ENCODE measurements around the gene SLC38A6. TPM values are rescaled to one million over a fixed set of nuclear protein-coding genes. Genes with fewer than 3 reads are reported as not detected.

Gene SLC38A6
- total and polyA plus RNA-seq, 2 experiments from 2014 or later: 11.9 to 23.2 TPM

GRCh38 chr14:61033054-61033453 lies 52.0 kb downstream of the SLC38A6 start:
- no peaks in the 10 kb centered on the region for H3K79me2 ChIP-seq (replicated peaks; ENCODE audit: insufficient read depth)
- no peaks in the 10 kb centered on the region for H3K27me3 ChIP-seq (ENCODE audit: insufficient read depth)
- Mint-ChIP-seq H3K36me3 (ENCODE audit: low read depth) (no peaks in the 10 kb centered on the region), H3K4me1 (no peaks in the 10 kb centered on the region), H3K27me3 (ENCODE audit: insufficient read depth, low read depth, poor library complexity) (no peaks in the 10 kb centered on the region), H3K9me3 (no peaks in the 10 kb centered on the region), H3K27ac (no peak overlapping the region), H3K4me3 (no peak overlapping the region)
- H3K9me2 ChIP-seq (ENCODE audit: insufficient read depth): no peaks in the 10 kb centered on the region
- no peak for ATAC-seq
- no peak overlapping the region for H3K4me2 ChIP-seq
- no peak overlapping the region for H3K27ac ChIP-seq (ENCODE audit: low read depth)
- no peaks in the 10 kb centered on the region for H3K36me3 ChIP-seq (ENCODE audit: insufficient read depth)
- H2AFZ ChIP-seq: no peak overlapping the region
- no peaks in the 10 kb centered on the region for H4K20me1 ChIP-seq (replicated peaks; ENCODE audit: insufficient read depth)
- DNase-seq (ENCODE audit: low spot score): no peak
- H3F3A ChIP-seq (replicated peaks; ENCODE audit: low read depth): no peaks in the 10 kb centered on the region
- no peaks in the 10 kb centered on the region for H3K4me1 ChIP-seq (ENCODE audit: insufficient read depth)
- TF ChIP-seq ZNF114 (CRISPR knock-in tag; IDR thresholded peaks at IDR 0.05): no peak
- no peak for TF ChIP-seq CREB1 (CRISPR knock-in tag; IDR thresholded peaks at IDR 0.05; ENCODE audit: low read depth)
- no peak for TF ChIP-seq ETS1 (IDR thresholded peaks at IDR 0.05)
- TF ChIP-seq POLR2AphosphoS5 (IDR thresholded peaks at IDR 0.05; ENCODE audit: low read depth): no peak
- TF ChIP-seq JUNB (IDR thresholded peaks at IDR 0.05; ENCODE audit: unreplicated experiment): no peak
- no peak for TF ChIP-seq ZNF462 (CRISPR knock-in tag; IDR thresholded peaks at IDR 0.05)
- TF ChIP-seq STAT1 (IDR thresholded peaks at IDR 0.05; ENCODE audit: unreplicated experiment): no peak
- no peak for TF ChIP-seq EZH2 (IDR thresholded peaks at IDR 0.05; ENCODE audit: low read depth, unreplicated experiment)
- TF ChIP-seq EZH2phosphoT487 (IDR thresholded peaks at IDR 0.05; ENCODE audit: unreplicated experiment): no peak
- TF ChIP-seq ZNF331 (CRISPR knock-in tag; IDR thresholded peaks at IDR 0.05; ENCODE audit: low read depth): no peak
- no peak for TF ChIP-seq REST (IDR thresholded peaks at IDR 0.05; ENCODE audit: unreplicated experiment)
- TF ChIP-seq NANOG (IDR thresholded peaks at IDR 0.05; ENCODE audit: borderline replicate concordance): no peak
- TF ChIP-seq CTCF (conservative IDR thresholded peaks at IDR 0.05; ENCODE audit: low read depth in 2 of 2): no peak
- no peak overlapping the region for H3K4me3 ChIP-seq
